ENCODE results near the gene ADSL. TPM values are rescaled to one million over a fixed set of nuclear protein-coding genes. Genes with fewer than 3 reads are reported as not detected.

ADSL gene
- total RNA-seq, 1 donor from 2014 or later, result 107 TPM

- TF ChIP-seq CTCF (IDR thresholded peaks at IDR 0.05; ENCODE audit: unreplicated experiment), result no peak
- H3K36me3 Mint-ChIP-seq (ENCODE audit: low read depth, unreplicated experiment), result peaks cover 39% of the 10 kb centered on the region
- H3K4me1 Mint-ChIP-seq (ENCODE audit: unreplicated experiment), result peaks cover 11% of the 10 kb centered on the region
- DNase-seq (ENCODE audit: low spot score), result no peak
- H3K4me3 Mint-ChIP-seq (ENCODE audit: unreplicated experiment), result no peak overlapping the region
- H3K27ac Mint-ChIP-seq (ENCODE audit: unreplicated experiment), result no peak overlapping the region
- peaks cover 2% of the 10 kb centered on the region for H3K27me3 Mint-ChIP-seq (ENCODE audit: unreplicated experiment)
- H3K9me3 Mint-ChIP-seq (ENCODE audit: unreplicated experiment), result no peaks in the 10 kb centered on the region
These were observed 34.2 kb upstream of the ADSL start for GRCh38 chr22:40312050-40312449.

GRCh38 chr22:40313007-40313406, 33.3 kb upstream of the ADSL start:
- Mint-ChIP-seq H3K36me3 (ENCODE audit: low read depth, unreplicated experiment) (peaks cover 44% of the 10 kb centered on the region), H3K9me3 (ENCODE audit: unreplicated experiment) (no peaks in the 10 kb centered on the region), H3K27me3 (ENCODE audit: unreplicated experiment) (peaks cover 2% of the 10 kb centered on the region), H3K4me1 (ENCODE audit: unreplicated experiment) (peaks cover 11% of the 10 kb centered on the region), H3K27ac (ENCODE audit: unreplicated experiment) (no peak overlapping the region), H3K4me3 (ENCODE audit: unreplicated experiment) (no peak overlapping the region)
- DNase-seq (ENCODE audit: low spot score), result no peak
- no peak for TF ChIP-seq CTCF (IDR thresholded peaks at IDR 0.05; ENCODE audit: unreplicated experiment)

- Mint-ChIP-seq H3K9me3 (ENCODE audit: unreplicated experiment) (no peaks in the 10 kb centered on the region), H3K36me3 (ENCODE audit: low read depth, unreplicated experiment) (peaks cover 37% of the 10 kb centered on the region), H3K27ac (ENCODE audit: unreplicated experiment) (peak overlapping the region; percentile 1), H3K4me1 (ENCODE audit: unreplicated experiment) (peaks cover 5% of the 10 kb centered on the region), H3K4me3 (ENCODE audit: unreplicated experiment) (no peak overlapping the region), H3K27me3 (ENCODE audit: unreplicated experiment) (peaks cover 2% of the 10 kb centered on the region)
- no peak for DNase-seq (ENCODE audit: low spot score)
- TF ChIP-seq CTCF (IDR thresholded peaks at IDR 0.05; ENCODE audit: unreplicated experiment), result no peak
These were observed 32.3 kb upstream of the ADSL start for GRCh38 chr22:40314041-40314440.

- no peak for DNase-seq (ENCODE audit: low spot score)
- Mint-ChIP-seq H3K27me3 (ENCODE audit: unreplicated experiment) (peaks cover 2% of the 10 kb centered on the region), H3K4me1 (ENCODE audit: unreplicated experiment) (peaks cover 21% of the 10 kb centered on the region), H3K36me3 (ENCODE audit: low read depth, unreplicated experiment) (peaks cover 39% of the 10 kb centered on the region), H3K27ac (ENCODE audit: unreplicated experiment) (no peak overlapping the region), H3K4me3 (ENCODE audit: unreplicated experiment) (no peak overlapping the region), H3K9me3 (ENCODE audit: unreplicated experiment) (no peaks in the 10 kb centered on the region)
- TF ChIP-seq CTCF (IDR thresholded peaks at IDR 0.05; ENCODE audit: unreplicated experiment), result no peak
These were observed 25.6 kb upstream of the ADSL start for GRCh38 chr22:40320687-40321086.

- H3K27ac Mint-ChIP-seq (ENCODE audit: unreplicated experiment), result peak overlapping the region; percentile 30
- no peaks in the 10 kb centered on the region for H3K27me3 Mint-ChIP-seq (ENCODE audit: unreplicated experiment)
- DNase-seq (ENCODE audit: low spot score), result no peak
- H3K4me1 Mint-ChIP-seq (ENCODE audit: unreplicated experiment), result peaks cover 32% of the 10 kb centered on the region
- no peaks in the 10 kb centered on the region for H3K9me3 Mint-ChIP-seq (ENCODE audit: unreplicated experiment)
- peaks cover 29% of the 10 kb centered on the region for H3K36me3 Mint-ChIP-seq (ENCODE audit: low read depth, unreplicated experiment)
- H3K4me3 Mint-ChIP-seq (ENCODE audit: unreplicated experiment), result peak overlapping the region; percentile 73
- TF ChIP-seq CTCF (IDR thresholded peaks at IDR 0.05; ENCODE audit: unreplicated experiment), result no peak
These were observed 24.3 kb upstream of the ADSL start for GRCh38 chr22:40322021-40322420.
